Suprapubic skin (tissue), 4 donors: ENCODE data around the gene TJP3. TPM values are rescaled to one million over a fixed set of nuclear protein-coding genes. Genes with fewer than 3 reads are reported as not detected.
"Not testable (repeated sequence)": the region's sequence is repeated elsewhere in the genome, so short reads cannot be mapped to it uniquely, and the experiment has no call there.

Experiments used
- DNase-seq, 2 donors: peaks; one replicate each; pipeline ENCODE4 v3.0.0-alpha.2; 2019; ENCODE audit warnings: low spot score in 2 of 2
- H3K27ac ChIP-seq: fragments of 200-600 bp; sonication (generic); one replicate; pipeline ENCODE4 v1.5.1; 2019
- H3K27me3 ChIP-seq: fragments of 200-600 bp; sonication (generic); one replicate; pipeline ENCODE4 v1.5.1; 2019
- H3K36me3 ChIP-seq: fragments of 200-600 bp; sonication (generic); one replicate; pipeline ENCODE4 v1.5.1; 2019
- H3K4me1 ChIP-seq: fragments of 200-600 bp; sonication (generic); one replicate; pipeline ENCODE4 v1.5.1; 2019
- H3K4me3 ChIP-seq: fragments of 200-600 bp; sonication (generic); one replicate; pipeline ENCODE4 v1.5.1; 2019; ENCODE audit warnings: mild to moderate bottlenecking
- H3K9me3 ChIP-seq: fragments of 200-600 bp; sonication (generic); one replicate; pipeline ENCODE4 v1.5.1; 2019
- CTCF ChIP-seq, 2 donors: fragments of 200-600 bp in 1 of 2; fragments of 450-650 bp in 1 of 2; sonication (generic) in 1 of 2; IDR thresholded peaks; one replicate each; pipeline ENCODE4 v1.5.1; 2016 to 2019; ENCODE audit warnings: antibody characterized with exemption in 2 of 2, mild to moderate bottlenecking in 1 of 2, moderate library complexity in 1 of 2
- EP300 ChIP-seq: sonication (generic); formaldehyde crosslinking; IDR thresholded peaks from one replicate; pipeline ENCODE4 v1.6.1; 2017; ENCODE audit warnings: antibody characterized with exemption
- POLR2A ChIP-seq, 2 donors: fragments of 450-650 bp; IDR thresholded peaks; one replicate each; pipeline ENCODE4 v1.6.1; 2017; ENCODE audit warnings: antibody characterized with exemption in 2 of 2, mild to moderate bottlenecking in 2 of 2, moderate library complexity in 2 of 2
- POLR2AphosphoS5 ChIP-seq, 3 donors: sonication (generic); formaldehyde crosslinking; IDR thresholded peaks; one replicate each; pipeline ENCODE4 v1.6.1; 2017; ENCODE audit warnings: antibody characterized with exemption in 3 of 3
- WGBS: methylation state at CpG from one replicate; pipeline ENCODE4 v1.1.5; 2018; 5-methylcytosine and 5-hydroxymethylcytosine counted together
- total RNA-seq, 4 donors: library from RNA; depleted of rRNA; stranded (reverse); fragments of >200 nt; gene quantifications; one replicate each; pipeline ENCODE4 v1.1.0, GENCODE V29; 2016

The TJP3 gene
- total RNA-seq, 4 donors from 2014 or later = 11.4 to 28.1 (median 20.1) TPM

DNA sequence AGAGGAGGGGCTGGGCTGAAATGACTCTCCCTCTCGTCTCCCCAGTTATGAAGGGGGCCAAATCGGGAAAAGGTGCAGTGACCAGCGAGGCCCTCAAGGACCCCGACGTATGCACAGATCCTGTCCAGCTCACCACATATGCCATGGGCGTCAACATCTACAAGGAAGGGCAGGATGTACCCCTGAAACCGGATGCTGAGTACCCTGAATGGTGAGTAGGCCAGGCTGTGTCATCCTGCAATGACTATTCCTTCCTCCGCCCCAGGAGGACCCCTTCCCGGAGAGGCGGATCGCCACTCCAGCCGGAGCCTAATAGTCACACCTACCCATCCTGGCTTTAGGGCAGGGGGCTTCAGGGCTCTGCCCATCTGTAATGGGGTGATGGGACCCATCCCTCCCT lies 56.9 kb downstream of the TJP3 start:
- no peak for TF ChIP-seq CTCF (IDR thresholded peaks at IDR 0.05)
- TF ChIP-seq POLR2A (IDR thresholded peaks at IDR 0.05) = no peak
- TF ChIP-seq POLR2AphosphoS5 (IDR thresholded peaks at IDR 0.05) = no peak
- no peak for TF ChIP-seq EP300
- Histone ChIP-seq H3K4me3 (no peak overlapping the region), H3K9me3 (no peaks in the 10 kb centered on the region), H3K27me3 (no peaks in the 10 kb centered on the region), H3K27ac (no peak overlapping the region), H3K36me3 (peaks cover 41% of the 10 kb centered on the region), H3K4me1 (peaks cover 25% of the 10 kb centered on the region)
- WGBS = 94% methylated on average over 12 of the region's 12 CpGs
- DNase-seq = no peak

DNA sequence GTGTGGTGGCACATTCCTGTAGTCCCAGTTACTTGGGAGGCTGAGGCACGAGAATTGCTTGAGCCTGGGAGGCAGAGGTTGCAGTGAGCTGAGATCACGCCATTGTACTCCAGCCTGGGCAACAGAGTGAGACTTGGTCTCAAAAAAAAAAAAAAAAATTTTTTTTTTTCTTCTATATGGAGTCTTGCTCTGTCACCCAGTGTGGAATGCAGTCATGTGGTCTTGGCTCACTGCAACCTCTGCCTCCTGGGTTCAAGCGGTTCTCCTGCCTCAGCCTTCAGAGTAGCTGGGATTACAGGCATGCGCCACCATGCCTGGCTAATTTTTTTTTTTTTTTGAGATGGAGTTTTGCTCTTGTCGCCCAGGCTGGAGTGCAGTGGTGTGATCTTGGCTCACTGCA lies 57.6 kb downstream of the TJP3 start:
- Histone ChIP-seq H3K36me3 (peaks cover 41% of the 10 kb centered on the region), H3K4me1 (peaks cover 19% of the 10 kb centered on the region)
- H3K27me3 ChIP-seq, H3K27ac ChIP-seq, DNase-seq, H3K4me3 ChIP-seq, H3K9me3 ChIP-seq: not testable (repeated sequence)
- 88% methylated on average over 5 of the region's 5 CpGs for WGBS

DNA sequence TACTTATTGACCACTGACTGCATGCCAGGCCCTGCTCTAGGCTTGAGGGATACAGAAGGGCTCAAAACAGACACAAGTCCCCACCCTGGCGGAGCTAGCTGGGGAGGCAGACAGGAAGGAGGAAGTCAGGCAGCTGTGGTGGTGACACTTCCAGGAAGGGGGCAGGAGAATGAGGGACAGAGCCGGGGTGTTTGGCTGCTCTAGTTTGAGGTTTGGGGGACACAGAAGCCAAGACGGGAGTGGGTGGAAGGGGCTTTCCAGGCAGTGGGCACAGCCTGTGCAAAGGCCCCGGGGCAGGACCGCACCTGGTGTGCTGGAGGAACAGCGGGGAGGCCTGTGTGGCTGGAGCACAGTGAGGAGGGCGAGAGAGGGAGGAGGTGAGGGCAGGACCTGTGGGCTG lies 58.3 kb downstream of the TJP3 start:
- no peaks in the 10 kb centered on the region for H3K9me3 ChIP-seq
- peaks cover 14% of the 10 kb centered on the region for H3K4me1 ChIP-seq
- H3K4me3 ChIP-seq = no peak overlapping the region
- peaks cover 41% of the 10 kb centered on the region for H3K36me3 ChIP-seq
- H3K27me3 ChIP-seq = no peaks in the 10 kb centered on the region
- no peak for DNase-seq
- no peak overlapping the region for H3K27ac ChIP-seq
- 87% methylated on average over 7 of the region's 7 CpGs for WGBS
- no peak for TF ChIP-seq EP300
- TF ChIP-seq POLR2AphosphoS5 (IDR thresholded peaks at IDR 0.05) = no peak
- TF ChIP-seq CTCF (IDR thresholded peaks at IDR 0.05) = no peak
- TF ChIP-seq POLR2A (IDR thresholded peaks at IDR 0.05) = no peak

GRCh38 chr19:3767050-3767449 lies 58.9 kb downstream of the TJP3 start:
- Histone ChIP-seq H3K27ac (no peak overlapping the region), H3K36me3 (peaks cover 41% of the 10 kb centered on the region), H3K4me3 (no peak overlapping the region), H3K27me3 (no peaks in the 10 kb centered on the region), H3K9me3 (no peaks in the 10 kb centered on the region), H3K4me1 (peaks cover 10% of the 10 kb centered on the region)
- no peak for DNase-seq
- whole genome bisulfite sequencing = 60% methylated on average over 1 of the region's 23 CpGs
- TF ChIP-seq EP300 = no peak
- TF ChIP-seq POLR2AphosphoS5 (IDR thresholded peaks at IDR 0.05) = no peak
- TF ChIP-seq POLR2A (IDR thresholded peaks at IDR 0.05) = no peak
- TF ChIP-seq CTCF (IDR thresholded peaks at IDR 0.05) = no peak

DNA sequence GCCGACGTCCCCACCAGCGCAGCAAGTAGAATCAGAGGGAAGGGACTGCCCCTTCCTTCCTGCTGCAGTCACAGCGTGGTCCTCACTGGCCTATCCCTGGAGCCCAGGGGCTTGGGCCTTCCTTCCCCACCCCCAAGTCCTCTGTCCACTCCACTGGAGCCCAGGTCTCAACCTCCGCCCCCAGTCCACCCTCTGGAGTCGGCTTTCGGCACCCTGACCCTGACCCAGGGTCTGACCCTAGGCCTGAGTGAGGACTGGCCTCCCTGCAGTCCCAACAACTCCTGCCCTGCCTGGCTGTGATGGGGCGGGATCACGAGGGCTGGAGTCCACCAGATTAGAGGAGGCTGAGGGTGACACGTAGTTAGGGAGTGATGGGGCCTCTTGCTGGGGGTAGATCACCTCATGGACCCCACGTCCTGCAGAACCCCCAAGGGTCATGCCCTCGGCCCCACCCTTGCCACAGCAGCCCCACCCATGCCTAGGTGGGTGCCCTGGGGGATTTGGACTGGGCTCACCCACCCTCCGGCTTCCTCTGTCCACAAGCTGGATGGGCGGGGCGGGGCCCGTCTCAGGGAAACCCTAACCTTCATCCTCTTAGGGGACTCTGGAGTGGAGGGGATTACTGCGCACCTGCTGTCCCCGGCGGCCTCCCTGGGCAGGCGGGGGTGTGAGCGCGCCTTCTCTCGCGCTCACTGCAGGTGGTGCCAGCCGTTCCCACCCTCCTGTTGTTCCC lies 60.0 kb downstream of the TJP3 start:
- 92% methylated on average over 17 of the region's 25 CpGs for WGBS
- no peaks in the 10 kb centered on the region for H3K9me3 ChIP-seq
- no peak overlapping the region for H3K27ac ChIP-seq
- H3K36me3 ChIP-seq = peaks cover 41% of the 10 kb centered on the region
- H3K27me3 ChIP-seq = no peaks in the 10 kb centered on the region
- DNase-seq = no peak
- TF ChIP-seq EP300 (no peak), POLR2A (IDR thresholded peaks at IDR 0.05) (no peak), POLR2AphosphoS5 (IDR thresholded peaks at IDR 0.05) (no peak), CTCF (IDR thresholded peaks at IDR 0.05) (no peak)
- H3K4me3 ChIP-seq = no peak overlapping the region
- peaks cover 8% of the 10 kb centered on the region for H3K4me1 ChIP-seq

DNA sequence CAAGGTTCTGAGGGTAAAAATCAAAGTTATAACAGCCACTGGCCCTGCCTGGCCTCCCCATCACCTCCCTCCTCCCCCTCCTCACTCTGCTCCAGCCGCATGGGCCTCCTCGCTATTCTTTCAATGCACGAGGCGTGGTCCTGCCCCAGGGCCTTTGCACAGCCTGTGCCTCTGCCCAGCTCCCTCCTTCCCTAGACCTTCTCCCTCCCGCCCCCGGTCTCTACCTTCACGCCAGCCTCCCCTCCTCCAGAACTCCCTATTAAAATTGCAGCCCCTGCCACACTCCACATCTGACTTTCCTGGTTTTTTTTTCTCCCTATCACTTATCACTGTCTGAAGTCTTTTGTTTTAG lies 60.5 kb downstream of the TJP3 start:
- no peak for TF ChIP-seq POLR2AphosphoS5 (IDR thresholded peaks at IDR 0.05)
- TF ChIP-seq CTCF (IDR thresholded peaks at IDR 0.05) = no peak
- no peak for TF ChIP-seq POLR2A (IDR thresholded peaks at IDR 0.05)
- no peak for TF ChIP-seq EP300
- 90% methylated on average over 7 of the region's 7 CpGs for WGBS
- Histone ChIP-seq H3K4me1 (peaks cover 2% of the 10 kb centered on the region), H3K27me3 (no peaks in the 10 kb centered on the region), H3K27ac (no peak overlapping the region), H3K9me3 (no peaks in the 10 kb centered on the region), H3K4me3 (no peak overlapping the region), H3K36me3 (peaks cover 41% of the 10 kb centered on the region)
- no peak for DNase-seq
